SH-SY5Y (cell line): ENCODE data around the gene TRIM65.

Experiments used
- GATA2 ChIP-seq: IDR thresholded peaks from 2 replicates; pipeline ENCODE4 v1.6.1; 2011; ENCODE audit warnings: mild to moderate bottlenecking, low read depth, low read length
- GATA3 ChIP-seq: IDR thresholded peaks from 2 replicates; pipeline ENCODE4 v1.6.1; 2011; ENCODE audit warnings: low read depth, mild to moderate bottlenecking, low read length, moderate library complexity

The TRIM65 gene

GRCh38 chr17:75922963-75923874 is 26.5 kb upstream of the TRIM65 start:
- TF ChIP-seq GATA3 (no peak), GATA2 (no peak)

GRCh38 chr17:75922173-75922961 is 25.6 kb upstream of the TRIM65 start:
- TF ChIP-seq GATA3 (no peak), GATA2 (no peak)

- TF ChIP-seq GATA3 (no peak), GATA2 (no peak)
These were observed 24.8 kb upstream of the TRIM65 start for GRCh38 chr17:75921596-75921995.

GRCh38 chr17:75920045-75920560 is 23.4 kb upstream of the TRIM65 start:
- TF ChIP-seq GATA3 (no peak), GATA2 (no peak)

GRCh38 chr17:75919611-75920010 is 22.9 kb upstream of the TRIM65 start:
- no peak for TF ChIP-seq GATA2
- TF ChIP-seq GATA3, result no peak

GRCh38 chr17:75917917-75918445 is 21.2 kb upstream of the TRIM65 start:
- TF ChIP-seq GATA3 (no peak), GATA2 (no peak)

GRCh38 chr17:75917141-75917916 is 20.6 kb upstream of the TRIM65 start:
- TF ChIP-seq GATA3 (no peak), GATA2 (no peak)

GRCh38 chr17:75915268-75915667 is 18.5 kb upstream of the TRIM65 start:
- TF ChIP-seq GATA2, result no peak

GRCh38 chr17:75914643-75915267 is 18.0 kb upstream of the TRIM65 start:
- TF ChIP-seq GATA3, result no peak
- TF ChIP-seq GATA2, result no peak

- no peak for TF ChIP-seq GATA3
These were observed 16.9 kb upstream of the TRIM65 start for GRCh38 chr17:75913537-75914210.

GRCh38 chr17:75910699-75911098 is 13.9 kb upstream of the TRIM65 start:
- no peak for TF ChIP-seq GATA3
- TF ChIP-seq GATA2, result no peak

- TF ChIP-seq GATA3 (no peak), GATA2 (no peak)
These were observed 13.1 kb upstream of the TRIM65 start for GRCh38 chr17:75909812-75910274.
